Body of pancreas (tissue), 4 donors: ENCODE results near the gene TRIML1.

Source experiments
- POLR2A ChIP-seq, 3 donors: fragments of 450-650 bp; IDR thresholded peaks; one replicate each; pipeline ENCODE4 v1.6.1; 2016; ENCODE audit warnings: antibody characterized with exemption in 3 of 3, mild to moderate bottlenecking in 2 of 3
- TF ChIP-seq, protein P1 (sequence below), 7 experiments: fragments of 450-650 bp in 4 of 7; fragments of 200-600 bp in 3 of 7; sonication (generic) in 3 of 7; IDR thresholded peaks; one replicate each; pipeline ENCODE4 v1.5.1; 2016 to 2019; ENCODE audit warnings: antibody characterized with exemption in 7 of 7

DNA sequence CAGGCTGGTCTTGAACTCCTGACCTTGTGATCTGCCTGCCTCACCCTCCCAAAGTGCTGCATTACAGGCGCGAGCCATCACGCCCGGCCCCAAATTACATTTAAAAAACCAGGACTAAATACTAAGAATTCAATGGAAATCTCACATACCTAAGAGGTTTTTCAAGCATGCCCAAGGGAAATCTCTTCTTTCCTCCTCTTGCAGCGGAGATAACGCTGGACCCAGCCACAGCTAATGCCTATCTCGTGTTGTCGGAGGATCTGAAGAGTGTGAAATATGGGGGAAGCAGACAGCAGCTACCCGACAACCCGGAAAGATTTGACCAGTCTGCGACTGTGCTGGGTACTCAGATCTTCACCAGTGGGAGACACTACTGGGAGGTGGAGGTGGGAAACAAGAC is 7.4 kb downstream of the TRIML1 start:
- TF ChIP-seq, protein P1, sequence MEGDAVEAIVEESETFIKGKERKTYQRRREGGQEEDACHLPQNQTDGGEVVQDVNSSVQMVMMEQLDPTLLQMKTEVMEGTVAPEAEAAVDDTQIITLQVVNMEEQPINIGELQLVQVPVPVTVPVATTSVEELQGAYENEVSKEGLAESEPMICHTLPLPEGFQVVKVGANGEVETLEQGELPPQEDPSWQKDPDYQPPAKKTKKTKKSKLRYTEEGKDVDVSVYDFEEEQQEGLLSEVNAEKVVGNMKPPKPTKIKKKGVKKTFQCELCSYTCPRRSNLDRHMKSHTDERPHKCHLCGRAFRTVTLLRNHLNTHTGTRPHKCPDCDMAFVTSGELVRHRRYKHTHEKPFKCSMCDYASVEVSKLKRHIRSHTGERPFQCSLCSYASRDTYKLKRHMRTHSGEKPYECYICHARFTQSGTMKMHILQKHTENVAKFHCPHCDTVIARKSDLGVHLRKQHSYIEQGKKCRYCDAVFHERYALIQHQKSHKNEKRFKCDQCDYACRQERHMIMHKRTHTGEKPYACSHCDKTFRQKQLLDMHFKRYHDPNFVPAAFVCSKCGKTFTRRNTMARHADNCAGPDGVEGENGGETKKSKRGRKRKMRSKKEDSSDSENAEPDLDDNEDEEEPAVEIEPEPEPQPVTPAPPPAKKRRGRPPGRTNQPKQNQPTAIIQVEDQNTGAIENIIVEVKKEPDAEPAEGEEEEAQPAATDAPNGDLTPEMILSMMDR (IDR thresholded peaks at IDR 0.05): no peak
- no peak for TF ChIP-seq POLR2A (IDR thresholded peaks at IDR 0.05)
